Measurements from ENCODE around the gene IVD. TPM values are rescaled to one million over a fixed set of nuclear protein-coding genes. Genes with fewer than 3 reads are reported as not detected.

Gene IVD
- total and polyA plus RNA-seq, 9 of the 15 experiments (the other 6 are each of a cell fraction or from before 2014, with no cell fraction given): 0.15 to 4.5 (median 2.4) TPM

GRCh38 chr15:40456738-40457137 lies 51.1 kb downstream of the IVD start:
- no peak for FAIRE-seq
- no TSS peak for BruUV-seq (replicated peaks)
- Histone ChIP-seq H3K9ac (ENCODE audit: insufficient read depth in 1 of 2, low read depth in 2 of 2, low read length in 2 of 2) (peak overlapping the region in 1 of 2 experiments; percentile 81; a peak in 1 of 4 replicates), H2AFZ (ENCODE audit: low read depth, low read length) (no peak overlapping the region), H3K9me1 (ENCODE audit: control insufficient read depth, insufficient read depth, low read length) (peaks cover 25% of the 10 kb centered on the region), H3K79me2 (ENCODE audit: control insufficient read depth, insufficient read depth, low read length) (peaks cover 73% of the 10 kb centered on the region), H3K9me3 (replicated peaks; ENCODE audit: control insufficient read depth, insufficient read depth, low read depth, low read length) (no peaks in the 10 kb centered on the region), H3K4me3 (no peak overlapping the region), H4K20me1 (replicated peaks; ENCODE audit: control insufficient read depth, insufficient read depth, low read length) (peaks cover 65% of the 10 kb centered on the region), H3K36me3 (ENCODE audit: control insufficient read depth, insufficient read depth, low read length) (peaks cover 35% of the 10 kb centered on the region; the same call in 2 of the 3 replicates), H3K4me1 (replicated peaks in 1 of 2; ENCODE audit: control insufficient read depth in 2 of 2, insufficient read depth in 2 of 2, low read length in 2 of 2) (peaks cover 32 to 46% of the 10 kb centered on the region in 2 experiments), H3K27me3 (ENCODE audit: control insufficient read depth in 2 of 2, insufficient read depth in 2 of 2, low read length in 2 of 2) (no peaks in the 10 kb centered on the region), H3K27ac (ENCODE audit: extremely low read depth, low read depth, low read length) (no peak overlapping the region), H3K4me2 (ENCODE audit: insufficient read depth, low read length) (no peak overlapping the region)
- CTCF ChIA-PET (ENCODE audit: low intra/inter-chr PET ratio): no interaction called here
- intact Hi-C loops (cut with micrococcal nuclease): no loop called here
- TF ChIP-seq IRF2 (CRISPR knock-in tag; IDR thresholded peaks at IDR 0.05) (no peak), ZNF584 (CRISPR knock-in tag; IDR thresholded peaks at IDR 0.05; ENCODE audit: low read depth) (no peak), IRF1 (CRISPR knock-in tag; IDR thresholded peaks at IDR 0.05; ENCODE audit: borderline replicate concordance) (no peak), ZNF175 (CRISPR knock-in tag; IDR thresholded peaks at IDR 0.05; ENCODE audit: low read depth) (no peak)
- in situ Hi-C loops (cut with MboI): no loop called here
- no peak for DNase-seq (ENCODE audit: extremely low read depth in 1 of 4, low spot score in 3 of 4)
- no peak for ATAC-seq
- POLR2A ChIA-PET: interaction anchor here (1.0 to 9.5 kb wide), 2 partner anchors 11 to 15 kb away, joined by 3 to 89 read pairs; partner anchors contain the start of gene BAHD1
- WGBS (ENCODE audit: insufficient coverage, low coverage, missing lambda C conversion rate): 95% methylated on average over 4 of the region's 4 CpGs
